SK-N-SH (cell line): Measurements from ENCODE around the gene SPSB3.

Source experiments
- POLR2AphosphoS5 ChIP-seq: IDR thresholded peaks from 2 replicates; pipeline ENCODE4 v1.6.1; 2012; ENCODE audit warnings: low read depth, low read length
- RCOR1 ChIP-seq: fragments of 150-350 bp; IDR thresholded peaks from 2 replicates; pipeline ENCODE4 v1.6.1; 2017; ENCODE audit warnings: antibody characterized with exemption, low read length

DNA sequence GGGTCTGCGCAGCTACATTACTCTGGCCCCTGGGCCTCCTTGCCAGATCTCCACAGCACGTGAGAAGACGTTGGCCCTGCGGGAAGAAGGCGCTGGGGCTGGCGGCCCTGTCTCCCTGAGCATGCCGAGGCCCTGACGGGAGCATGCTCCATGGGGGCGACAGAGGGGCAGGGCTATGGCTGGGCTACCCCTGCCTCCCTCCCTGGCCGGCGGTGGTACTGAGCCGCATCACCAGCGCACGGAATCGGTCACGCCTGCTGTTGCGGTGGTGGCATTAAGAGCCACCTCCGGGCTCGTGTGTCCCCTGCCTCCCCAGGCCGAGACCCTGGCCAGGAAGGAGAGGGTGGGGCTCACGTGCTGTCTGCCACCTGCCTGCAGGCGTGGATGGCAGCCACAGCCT lies 48.2 kb downstream of the SPSB3 start:
- TF ChIP-seq RCOR1 (no peak), POLR2AphosphoS5 (no peak)
